Caco-2 (cell line): Measurements from ENCODE around the gene ATXN1. TPM values are rescaled to one million over a fixed set of nuclear protein-coding genes. Genes with fewer than 3 reads are reported as not detected.

ENCODE experiments used
- BruUV-seq: library from RNA; stranded (reverse); fragments of 400-500 nt; replicated peaks from 2 replicates; lab custom pipeline; 2021; lab: Mats Ljungman, UMichigan
- CTCF ChIA-PET: fragments of 300-600 bp; sonication (Branson Sonifier 250); formaldehyde crosslinking; loops from one replicate; lab custom pipeline; 2022; ENCODE audit warnings: antibody characterized with exemption; lab: Charles Lee
- POLR2A ChIA-PET: fragments of 300-600 bp; sonication (Branson Sonifier 250); formaldehyde crosslinking; loops from one replicate; lab custom pipeline; 2022; ENCODE audit warnings: antibody characterized with exemption; lab: Charles Lee
- DNase-seq, 2 experiments: peaks; one replicate each; pipeline versions ENCODE4 v3.0.0 to v3.0.0-alpha.2; 2020 to 2022
- H3K27me3 ChIP-seq: replicated peaks from 2 replicates; pipeline ENCODE4 v1.6.0; 2011; ENCODE audit warnings: low read length; ENCODE audit not compliant: control insufficient read depth, insufficient read depth
- H3K36me3 ChIP-seq: 2 replicates; pipeline ENCODE4 v1.5.1; 2011; ENCODE audit warnings: low read length; ENCODE audit not compliant: control insufficient read depth, insufficient read depth
- H3K4me1 ChIP-seq: fragments of 250-450 bp; sonication (Bioruptor Pico); 2 replicates; pipeline ENCODE4 v1.5.1; 2020; ENCODE audit warnings: mild to moderate bottlenecking
- H3K4me3 ChIP-seq: 2 replicates; pipeline ENCODE4 v1.5.1; 2011; ENCODE audit warnings: low read depth, mild to moderate bottlenecking, control low read depth, low read length
- H3K9me3 ChIP-seq: fragments of 250-450 bp; sonication (Bioruptor Pico); 2 replicates; pipeline ENCODE4 v1.5.1; 2020; ENCODE audit warnings: mild to moderate bottlenecking, moderate library complexity
- H3K27ac Mint-ChIP-seq: one replicate; pipeline ENCODE4 v1.8.0; 2022; ENCODE audit warnings: mixed read lengths; ENCODE audit not compliant: unreplicated experiment
- H3K27me3 Mint-ChIP-seq: one replicate; pipeline ENCODE4 v1.8.0; 2022; ENCODE audit warnings: mixed read lengths; ENCODE audit not compliant: insufficient read depth, unreplicated experiment
- H3K36me3 Mint-ChIP-seq: one replicate; pipeline ENCODE4 v1.8.0; 2022; ENCODE audit warnings: mild to moderate bottlenecking, mixed read lengths; ENCODE audit not compliant: insufficient read depth, unreplicated experiment
- H3K4me1 Mint-ChIP-seq: one replicate; pipeline ENCODE4 v1.8.0; 2022; ENCODE audit warnings: low read depth, mixed read lengths; ENCODE audit not compliant: unreplicated experiment
- H3K4me3 Mint-ChIP-seq: one replicate; pipeline ENCODE4 v1.8.0; 2022; ENCODE audit warnings: mild to moderate bottlenecking, moderate library complexity, mixed read lengths; ENCODE audit not compliant: unreplicated experiment
- H3K9me3 Mint-ChIP-seq: one replicate; pipeline ENCODE4 v1.8.0; 2022; ENCODE audit warnings: mixed read lengths; ENCODE audit not compliant: unreplicated experiment
- intact Hi-C: fragments of 100-400 bp; cut with micrococcal nuclease; formaldehyde crosslinking; loops from one replicate; pipeline ENCODE4 v1.10.0; 2022; ENCODE audit not compliant: unreplicated experiment
- total RNA-seq: library from RNA; stranded (reverse); gene quantifications from 2 replicates; pipeline ENCODE4 v1.2.3, GENCODE V29; 2022
- TF ChIP-seq, protein P1 (sequence below), 2 experiments: fragments of 200-600 bp in 1 of 2; IDR thresholded peaks; 1 replicate in 1 of 2; 2 replicates in 1 of 2; pipeline versions ENCODE4 v1.5.1 to v1.8.0; 2011 to 2022; ENCODE audit warnings: antibody characterized with exemption in 1 of 2, control low read depth in 1 of 2, inconsistent platforms in 1 of 2, low read depth in 1 of 2, low read length in 1 of 2, mild to moderate bottlenecking in 1 of 2, moderate library complexity in 1 of 2; ENCODE audit not compliant: insufficient read depth in 1 of 2, severe bottlenecking in 1 of 2, unreplicated experiment in 1 of 2

Gene ATXN1
- total RNA-seq, 1 experiment from 2014 or later = 14.2 TPM

DNA sequence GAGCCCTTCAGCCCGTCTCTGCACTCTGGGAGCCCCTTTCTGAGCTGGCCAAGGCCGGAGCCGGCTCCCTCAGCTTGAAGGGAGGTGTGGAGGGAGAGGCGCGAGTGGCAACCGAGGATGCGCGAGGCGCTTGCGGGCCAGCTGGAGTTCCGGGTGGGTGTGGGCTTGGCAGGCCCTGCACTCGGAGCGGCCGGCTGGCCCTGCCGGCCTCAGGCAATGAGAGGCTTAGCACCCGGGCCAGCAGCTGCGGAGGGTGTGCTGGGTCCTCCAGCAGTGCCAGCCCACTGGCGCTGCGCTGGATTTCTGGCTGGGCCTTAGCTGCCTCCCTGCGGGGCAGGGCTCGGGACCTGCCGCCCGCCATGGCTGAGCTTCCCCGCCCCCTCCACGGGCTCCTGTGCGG lies 473.1 kb downstream of the ATXN1 start:
- ChIA-PET CTCF (interaction anchor here (2.3 kb wide), 1 partner anchor 10 kb away, joined by 8 read pairs; no protein-coding TSS in a partner anchor), POLR2A (no interaction called here)

DNA sequence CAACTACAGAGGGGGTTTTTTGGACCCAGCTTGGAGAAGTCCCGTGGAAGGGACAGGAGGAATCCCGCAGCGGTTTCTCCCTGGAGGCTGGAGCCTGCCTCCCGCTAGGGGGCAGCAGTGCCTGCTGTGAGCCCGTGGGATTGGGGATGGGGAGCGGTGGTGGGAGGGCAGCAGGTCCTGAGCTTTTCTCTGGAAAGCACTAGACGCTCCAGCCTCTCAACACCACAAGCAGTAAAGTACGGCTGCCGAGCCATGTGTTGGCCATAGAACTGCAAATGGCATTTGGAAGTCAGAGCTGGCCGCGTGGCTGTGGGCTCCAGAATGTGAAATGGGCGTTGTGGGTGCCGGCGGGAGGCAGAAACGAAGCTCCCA lies 475.1 kb downstream of the ATXN1 start:
- CTCF ChIA-PET = interaction anchor here (0.6 kb wide), 1 partner anchor 46 kb away, joined by 4 read pairs; no protein-coding TSS in a partner anchor
- no peaks in the 10 kb centered on the region for H3K36me3 Mint-ChIP-seq
- intact Hi-C loops = no loop called here

More for the DNA sequence above, 473.1 kb downstream of the ATXN1 start:
- no peaks in the 10 kb centered on the region for H3K4me1 Mint-ChIP-seq
- no peaks in the 10 kb centered on the region for H3K4me1 ChIP-seq
- H3K9me3 Mint-ChIP-seq = no peaks in the 10 kb centered on the region
- TF ChIP-seq, protein P1, sequence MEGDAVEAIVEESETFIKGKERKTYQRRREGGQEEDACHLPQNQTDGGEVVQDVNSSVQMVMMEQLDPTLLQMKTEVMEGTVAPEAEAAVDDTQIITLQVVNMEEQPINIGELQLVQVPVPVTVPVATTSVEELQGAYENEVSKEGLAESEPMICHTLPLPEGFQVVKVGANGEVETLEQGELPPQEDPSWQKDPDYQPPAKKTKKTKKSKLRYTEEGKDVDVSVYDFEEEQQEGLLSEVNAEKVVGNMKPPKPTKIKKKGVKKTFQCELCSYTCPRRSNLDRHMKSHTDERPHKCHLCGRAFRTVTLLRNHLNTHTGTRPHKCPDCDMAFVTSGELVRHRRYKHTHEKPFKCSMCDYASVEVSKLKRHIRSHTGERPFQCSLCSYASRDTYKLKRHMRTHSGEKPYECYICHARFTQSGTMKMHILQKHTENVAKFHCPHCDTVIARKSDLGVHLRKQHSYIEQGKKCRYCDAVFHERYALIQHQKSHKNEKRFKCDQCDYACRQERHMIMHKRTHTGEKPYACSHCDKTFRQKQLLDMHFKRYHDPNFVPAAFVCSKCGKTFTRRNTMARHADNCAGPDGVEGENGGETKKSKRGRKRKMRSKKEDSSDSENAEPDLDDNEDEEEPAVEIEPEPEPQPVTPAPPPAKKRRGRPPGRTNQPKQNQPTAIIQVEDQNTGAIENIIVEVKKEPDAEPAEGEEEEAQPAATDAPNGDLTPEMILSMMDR (IDR thresholded peaks at IDR 0.05; ENCODE audit: insufficient read depth in 1 of 2, low read depth in 1 of 2, low read length in 1 of 2, severe bottlenecking in 1 of 2, unreplicated experiment in 1 of 2) = no peak
- H3K27me3 Mint-ChIP-seq = no peaks in the 10 kb centered on the region
- no peak overlapping the region for H3K4me3 ChIP-seq
- H3K36me3 ChIP-seq = no peaks in the 10 kb centered on the region
- H3K4me3 Mint-ChIP-seq = no peak overlapping the region
- no peaks in the 10 kb centered on the region for H3K36me3 Mint-ChIP-seq
- intact Hi-C loops = no loop called here
- no peaks in the 10 kb centered on the region for H3K27me3 ChIP-seq
- no peak overlapping the region for H3K27ac Mint-ChIP-seq
- no peak for DNase-seq
- no peaks in the 10 kb centered on the region for H3K9me3 ChIP-seq
- BruUV-seq = no TSS peak

DNA sequence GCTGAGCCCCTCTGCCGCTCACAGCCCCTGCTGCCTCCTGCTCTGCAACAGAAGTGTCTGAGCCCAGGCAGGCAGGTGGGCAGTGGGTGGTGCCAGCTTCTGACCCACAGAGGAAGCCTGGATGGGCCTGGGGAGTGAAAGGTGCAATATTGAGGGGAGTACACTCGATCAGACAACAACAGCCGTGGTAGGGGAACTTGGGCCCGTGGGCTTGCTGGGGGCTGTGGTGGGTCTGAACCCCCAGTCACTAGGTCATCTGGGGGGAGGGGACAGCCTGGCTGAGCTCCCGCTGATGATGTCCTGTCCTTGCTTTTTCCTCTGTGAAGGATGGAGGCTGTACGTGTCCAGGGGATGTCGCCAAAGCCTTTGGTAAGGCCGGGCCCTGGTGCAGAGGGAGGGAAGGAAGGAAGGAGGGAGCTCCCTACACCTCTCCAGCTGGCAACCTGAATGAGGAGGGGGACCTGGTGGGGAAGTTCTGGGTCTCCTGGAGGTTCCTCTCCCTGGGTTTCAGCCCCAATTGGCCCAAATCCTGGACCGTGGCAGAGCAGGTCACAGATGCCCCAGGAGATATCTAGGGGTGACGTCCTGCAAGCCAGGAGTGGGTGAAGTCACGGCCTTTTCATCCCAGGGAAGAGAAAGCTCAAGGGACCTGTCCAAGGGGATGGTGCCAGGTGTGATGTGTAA lies 475.7 kb downstream of the ATXN1 start:
- Mint-ChIP-seq H3K36me3 (no peaks in the 10 kb centered on the region), H3K4me3 (no peak overlapping the region), H3K27ac (no peak overlapping the region), H3K9me3 (no peaks in the 10 kb centered on the region), H3K4me1 (no peaks in the 10 kb centered on the region), H3K27me3 (no peaks in the 10 kb centered on the region)
- no peak overlapping the region for H3K4me3 ChIP-seq
- DNase-seq = no peak
- no peaks in the 10 kb centered on the region for H3K4me1 ChIP-seq
- no peaks in the 10 kb centered on the region for H3K9me3 ChIP-seq
- POLR2A ChIA-PET = no interaction called here
- TF ChIP-seq, protein P1 (IDR thresholded peaks at IDR 0.05; ENCODE audit: insufficient read depth in 1 of 2, low read depth in 1 of 2, low read length in 1 of 2, severe bottlenecking in 1 of 2, unreplicated experiment in 1 of 2) = no peak
- H3K27me3 ChIP-seq = no peaks in the 10 kb centered on the region
- no TSS peak for BruUV-seq
- intact Hi-C loops = no loop called here
- CTCF ChIA-PET = no interaction called here
- no peaks in the 10 kb centered on the region for H3K36me3 ChIP-seq

More for the DNA sequence above, 475.1 kb downstream of the ATXN1 start:
- H3K4me3 Mint-ChIP-seq = no peak overlapping the region
- POLR2A ChIA-PET = no interaction called here
- Histone ChIP-seq H3K4me3 (no peak overlapping the region), H3K9me3 (no peaks in the 10 kb centered on the region), H3K27me3 (no peaks in the 10 kb centered on the region), H3K36me3 (no peaks in the 10 kb centered on the region), H3K4me1 (no peaks in the 10 kb centered on the region)
- H3K4me1 Mint-ChIP-seq = no peaks in the 10 kb centered on the region
- H3K9me3 Mint-ChIP-seq = no peaks in the 10 kb centered on the region
- DNase-seq = peak in 1 of 2 experiments; percentile 57
- H3K27me3 Mint-ChIP-seq = no peaks in the 10 kb centered on the region
- BruUV-seq = no TSS peak
- TF ChIP-seq, protein P1 (IDR thresholded peaks at IDR 0.05; ENCODE audit: insufficient read depth in 1 of 2, low read depth in 1 of 2, low read length in 1 of 2, severe bottlenecking in 1 of 2, unreplicated experiment in 1 of 2) = peak; percentile 26 to 51
- H3K27ac Mint-ChIP-seq = no peak overlapping the region
